HUES64 (cell line): ENCODE results near the gene CLEC11A.
"Not testable (repeated sequence)": the region's sequence is repeated elsewhere in the genome, so short reads cannot be mapped to it uniquely, and the experiment has no call there.

Experiments
- H3K27ac ChIP-seq: 2 replicates; pipeline ENCODE4 v1.7.0; 2013; ENCODE audit warnings: low read depth, low read length, inconsistent platforms
- H3K27me3 ChIP-seq: 2 replicates; pipeline ENCODE4 v1.6.1; 2013; ENCODE audit warnings: mild to moderate bottlenecking, low read length; ENCODE audit not compliant: insufficient read depth
- H3K36me3 ChIP-seq: 2 replicates; pipeline ENCODE4 v1.6.1; 2013; ENCODE audit warnings: mild to moderate bottlenecking, low read length; ENCODE audit not compliant: insufficient read depth
- H3K4me1 ChIP-seq: 2 replicates; pipeline ENCODE4 v1.6.1; 2013; ENCODE audit warnings: mild to moderate bottlenecking, low read length, moderate library complexity; ENCODE audit not compliant: insufficient read depth
- H3K4me3 ChIP-seq: 2 replicates; pipeline ENCODE4 v1.5.1; 2013; ENCODE audit warnings: mild to moderate bottlenecking, low read length, moderate library complexity
- H3K9ac ChIP-seq: 2 replicates; pipeline ENCODE4 v1.6.1; 2013; ENCODE audit warnings: mild to moderate bottlenecking, low read depth, low read length
- H3K9me3 ChIP-seq: 2 replicates; pipeline ENCODE4 v1.6.1; 2013; ENCODE audit warnings: low read depth, low read length; ENCODE audit not compliant: insufficient read depth
- WGBS: fragments of 150-250, 120-280 bp; methylation state at CpG from one replicate; pipeline ENCODE4 v1.1.7; 2013; ENCODE audit warnings: missing lambda C conversion rate; 5-methylcytosine and 5-hydroxymethylcytosine counted together

The CLEC11A gene

GRCh38 chr19:50766746-50767145, 43.6 kb downstream of the CLEC11A start:
- H3K36me3 ChIP-seq, H3K27ac ChIP-seq, H3K4me1 ChIP-seq, H3K4me3 ChIP-seq, H3K9ac ChIP-seq, H3K27me3 ChIP-seq: not testable (repeated sequence)
- 83% methylated on average over 10 of the region's 12 CpGs for WGBS
- H3K9me3 ChIP-seq = peaks cover 21% of the 10 kb centered on the region

- not testable (repeated sequence) for H3K36me3 ChIP-seq, H3K27me3 ChIP-seq, H3K4me1 ChIP-seq, H3K27ac ChIP-seq, H3K9ac ChIP-seq, H3K4me3 ChIP-seq
- WGBS = 43% methylated on average over 5 of the region's 5 CpGs
- H3K9me3 ChIP-seq = peaks cover 19% of the 10 kb centered on the region
These were observed 44.1 kb downstream of the CLEC11A start for GRCh38 chr19:50767263-50767662.

GRCh38 chr19:50768277-50768676, 45.1 kb downstream of the CLEC11A start:
- H3K9ac ChIP-seq = no peak overlapping the region
- no peaks in the 10 kb centered on the region for H3K27me3 ChIP-seq
- peaks cover 17% of the 10 kb centered on the region for H3K9me3 ChIP-seq
- H3K27ac ChIP-seq = no peak overlapping the region
- no peak overlapping the region for H3K4me3 ChIP-seq
- no peaks in the 10 kb centered on the region for H3K36me3 ChIP-seq
- H3K4me1 ChIP-seq = no peaks in the 10 kb centered on the region
- WGBS = 92% methylated on average over 5 of the region's 5 CpGs

GRCh38 chr19:50770164-50770563, 47.0 kb downstream of the CLEC11A start, which contains the start of gene GPR32:
GPR32 (plus strand) TSS chr19:50770464; CDS start chr19:50770601, 137 bp downstream.
- H3K36me3 ChIP-seq, H3K4me3 ChIP-seq, H3K4me1 ChIP-seq, H3K9ac ChIP-seq, H3K27me3 ChIP-seq, H3K27ac ChIP-seq: not testable (repeated sequence)
- peaks cover 21% of the 10 kb centered on the region for H3K9me3 ChIP-seq
- WGBS = 88% methylated on average over 1 of the region's 2 CpGs

GRCh38 chr19:50770888-50771287, 47.7 kb downstream of the CLEC11A start:
- H3K36me3 ChIP-seq = no peaks in the 10 kb centered on the region
- H3K4me1 ChIP-seq = no peaks in the 10 kb centered on the region
- peaks cover 3% of the 10 kb centered on the region; the same call in 1 of the 2 replicates for H3K27me3 ChIP-seq
- H3K9me3 ChIP-seq = peaks cover 21% of the 10 kb centered on the region
- H3K27ac ChIP-seq = no peak overlapping the region
- H3K4me3 ChIP-seq = no peak overlapping the region
- H3K9ac ChIP-seq = no peak overlapping the region
- 89% methylated on average over 13 of the region's 13 CpGs for WGBS

GRCh38 chr19:50772476-50772875, 49.3 kb downstream of the CLEC11A start:
- no peak overlapping the region for H3K27ac ChIP-seq
- no peaks in the 10 kb centered on the region for H3K36me3 ChIP-seq
- no peak overlapping the region for H3K4me3 ChIP-seq
- H3K9me3 ChIP-seq = peaks cover 18% of the 10 kb centered on the region
- H3K4me1 ChIP-seq = no peaks in the 10 kb centered on the region
- H3K27me3 ChIP-seq = peaks cover 16% of the 10 kb centered on the region
- no peak overlapping the region for H3K9ac ChIP-seq
- WGBS = 82% methylated on average over 2 of the region's 2 CpGs

GRCh38 chr19:50772912-50773311, 49.7 kb downstream of the CLEC11A start:
- 76% methylated on average over 3 of the region's 3 CpGs for WGBS

GRCh38 chr19:50773454-50773853, 50.3 kb downstream of the CLEC11A start:
- 76% methylated on average over 7 of the region's 7 CpGs for WGBS
- not testable (repeated sequence) for H3K4me3 ChIP-seq, H3K4me1 ChIP-seq

More at GRCh38 chr19:50772912-50773311, 49.7 kb downstream of the CLEC11A start:
- H3K4me1 ChIP-seq, H3K27ac ChIP-seq, H3K9ac ChIP-seq, H3K4me3 ChIP-seq, H3K36me3 ChIP-seq: not testable (repeated sequence)
- H3K27me3 ChIP-seq = peaks cover 20% of the 10 kb centered on the region
- peaks cover 18% of the 10 kb centered on the region for H3K9me3 ChIP-seq

More at GRCh38 chr19:50773454-50773853, 50.3 kb downstream of the CLEC11A start:
- not testable (repeated sequence) for H3K27ac ChIP-seq, H3K36me3 ChIP-seq, H3K9ac ChIP-seq
- Histone ChIP-seq H3K27me3 (peaks cover 26% of the 10 kb centered on the region), H3K9me3 (peaks cover 15% of the 10 kb centered on the region)
